ENCODE results near the gene GRIP1. TPM values are rescaled to one million over a fixed set of nuclear protein-coding genes. Genes with fewer than 3 reads are reported as not detected.

GRIP1 gene
- total RNA-seq, 2 experiments from 2014 or later, result 5.4 TPM

DNA sequence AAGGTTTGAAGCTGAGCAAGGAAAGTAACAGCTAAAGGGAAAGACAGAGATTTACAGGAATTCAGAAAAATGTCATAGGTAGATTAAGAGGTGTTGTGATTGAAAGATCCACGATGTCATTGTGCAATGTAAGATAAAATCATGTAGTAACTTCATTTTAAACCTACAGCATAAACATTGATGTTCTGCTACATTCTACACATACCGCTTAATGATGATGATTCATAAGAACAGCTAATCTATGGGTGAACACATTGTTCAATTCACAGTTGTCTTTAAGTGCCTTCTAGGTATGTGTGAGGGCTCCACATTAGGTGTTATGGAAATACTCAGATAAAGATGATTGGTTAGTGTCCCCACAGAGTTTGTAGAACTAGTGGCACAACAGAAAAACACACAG is 170.9 kb downstream of the GRIP1 start:
- Mint-ChIP-seq H3K4me1 (ENCODE audit: low read depth) (no peaks in the 10 kb centered on the region), H3K9me3 (no peaks in the 10 kb centered on the region), H3K27ac (no peak overlapping the region), H3K36me3 (ENCODE audit: low read depth) (peaks cover 4% of the 10 kb centered on the region), H3K4me3 (no peak overlapping the region), H3K27me3 (no peaks in the 10 kb centered on the region)
- Histone ChIP-seq H3K36me3 (ENCODE audit: insufficient read depth, low read length) (no peaks in the 10 kb centered on the region), H3K4me1 (ENCODE audit: insufficient read depth, low read length) (no peaks in the 10 kb centered on the region), H3K9me3 (ENCODE audit: control insufficient read depth in 1 of 2, insufficient read depth in 1 of 2, low read length in 2 of 2) (no peaks in the 10 kb centered on the region), H3K27me3 (ENCODE audit: control insufficient read depth in 1 of 2, insufficient read depth in 2 of 2, low read length in 2 of 2) (no peaks in the 10 kb centered on the region), H3K4me3 (ENCODE audit: low read length) (no peak overlapping the region), H3K27ac (ENCODE audit: low read depth in 1 of 2, low read length in 2 of 2) (no peak overlapping the region)
- TF ChIP-seq, protein P1, sequence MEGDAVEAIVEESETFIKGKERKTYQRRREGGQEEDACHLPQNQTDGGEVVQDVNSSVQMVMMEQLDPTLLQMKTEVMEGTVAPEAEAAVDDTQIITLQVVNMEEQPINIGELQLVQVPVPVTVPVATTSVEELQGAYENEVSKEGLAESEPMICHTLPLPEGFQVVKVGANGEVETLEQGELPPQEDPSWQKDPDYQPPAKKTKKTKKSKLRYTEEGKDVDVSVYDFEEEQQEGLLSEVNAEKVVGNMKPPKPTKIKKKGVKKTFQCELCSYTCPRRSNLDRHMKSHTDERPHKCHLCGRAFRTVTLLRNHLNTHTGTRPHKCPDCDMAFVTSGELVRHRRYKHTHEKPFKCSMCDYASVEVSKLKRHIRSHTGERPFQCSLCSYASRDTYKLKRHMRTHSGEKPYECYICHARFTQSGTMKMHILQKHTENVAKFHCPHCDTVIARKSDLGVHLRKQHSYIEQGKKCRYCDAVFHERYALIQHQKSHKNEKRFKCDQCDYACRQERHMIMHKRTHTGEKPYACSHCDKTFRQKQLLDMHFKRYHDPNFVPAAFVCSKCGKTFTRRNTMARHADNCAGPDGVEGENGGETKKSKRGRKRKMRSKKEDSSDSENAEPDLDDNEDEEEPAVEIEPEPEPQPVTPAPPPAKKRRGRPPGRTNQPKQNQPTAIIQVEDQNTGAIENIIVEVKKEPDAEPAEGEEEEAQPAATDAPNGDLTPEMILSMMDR (IDR thresholded peaks at IDR 0.05), result no peak
- ChIA-PET CTCF (no interaction called here), POLR2A (no interaction called here)
- intact Hi-C loops (cut with DNase I, micrococcal nuclease), result no loop called here
- DNase-seq (no peak), ATAC-seq (ENCODE audit: poor library complexity) (no peak)

DNA sequence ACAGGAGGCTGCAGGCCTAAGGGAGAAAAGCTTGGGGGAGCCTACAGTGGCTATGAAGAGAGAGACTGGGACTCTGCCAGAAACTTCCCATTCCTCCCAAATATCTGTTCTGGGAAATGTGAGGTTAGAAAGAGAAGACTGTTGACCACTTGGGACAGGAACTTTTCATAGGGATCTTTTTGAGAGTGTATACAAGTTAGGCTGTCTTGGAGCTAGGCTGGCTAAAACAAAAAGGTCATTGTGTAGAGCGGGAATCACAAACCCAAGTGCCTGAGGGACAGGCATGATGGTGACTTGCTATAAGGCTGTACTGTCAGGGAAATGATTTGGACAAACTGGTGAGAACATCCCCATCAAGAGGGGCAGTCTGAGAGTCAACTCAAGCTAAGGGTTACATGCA is 175.1 kb downstream of the GRIP1 start:
- no peak overlapping the region for H3K27ac ChIP-seq (ENCODE audit: low read depth in 1 of 2, low read length in 2 of 2)
- Mint-ChIP-seq H3K4me1 (ENCODE audit: low read depth) (no peaks in the 10 kb centered on the region), H3K27ac (no peak overlapping the region), H3K27me3 (no peaks in the 10 kb centered on the region), H3K9me3 (no peaks in the 10 kb centered on the region), H3K4me3 (no peak overlapping the region), H3K36me3 (ENCODE audit: low read depth) (no peaks in the 10 kb centered on the region)
- TF ChIP-seq, protein P1 (IDR thresholded peaks at IDR 0.05), result no peak
- H3K9me3 ChIP-seq (ENCODE audit: control insufficient read depth in 1 of 2, insufficient read depth in 1 of 2, low read length in 2 of 2), result no peaks in the 10 kb centered on the region
- ATAC-seq (ENCODE audit: poor library complexity), result no peak
- CTCF ChIA-PET, result no interaction called here
- POLR2A ChIA-PET, result no interaction called here
- DNase-seq, result no peak
- no peak overlapping the region for H3K4me3 ChIP-seq (ENCODE audit: low read length)
- intact Hi-C loops (cut with DNase I, micrococcal nuclease), result no loop called here
- H3K27me3 ChIP-seq (ENCODE audit: control insufficient read depth in 1 of 2, insufficient read depth in 2 of 2, low read length in 2 of 2), result no peaks in the 10 kb centered on the region
- H3K4me1 ChIP-seq (ENCODE audit: insufficient read depth, low read length), result no peaks in the 10 kb centered on the region
- H3K36me3 ChIP-seq (ENCODE audit: insufficient read depth, low read length), result no peaks in the 10 kb centered on the region

DNA sequence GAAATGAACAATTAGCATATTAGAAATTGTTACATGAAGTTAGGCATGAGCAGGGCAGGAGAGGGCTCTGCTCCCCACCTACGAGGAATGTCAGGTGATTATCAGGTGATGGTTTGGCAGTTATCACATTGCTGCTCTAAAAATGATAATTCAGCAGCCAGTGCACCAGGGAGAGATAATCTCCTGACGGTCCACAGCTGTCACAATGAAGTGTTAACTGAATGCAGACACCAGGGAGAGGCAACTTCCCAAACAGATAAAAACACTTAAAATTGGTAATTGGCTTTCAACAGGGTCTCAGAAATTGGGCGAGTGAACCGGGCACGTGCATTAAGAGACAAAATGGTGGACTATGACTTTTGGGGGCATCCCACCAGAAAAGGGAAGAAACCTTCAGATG is 176.0 kb downstream of the GRIP1 start:
- CTCF ChIA-PET, result no interaction called here
- no peaks in the 10 kb centered on the region for H3K27me3 Mint-ChIP-seq
- H3K9me3 Mint-ChIP-seq, result no peaks in the 10 kb centered on the region

More for the DNA sequence above, 176.0 kb downstream of the GRIP1 start:
- Mint-ChIP-seq H3K4me3 (no peak overlapping the region), H3K36me3 (ENCODE audit: low read depth) (no peaks in the 10 kb centered on the region), H3K4me1 (ENCODE audit: low read depth) (no peaks in the 10 kb centered on the region), H3K27ac (no peak overlapping the region)
- DNase-seq (no peak), ATAC-seq (ENCODE audit: poor library complexity) (no peak)
- no peak overlapping the region for H3K27ac ChIP-seq (ENCODE audit: low read depth in 1 of 2, low read length in 2 of 2)
- no peaks in the 10 kb centered on the region for H3K4me1 ChIP-seq (ENCODE audit: insufficient read depth, low read length)
- H3K36me3 ChIP-seq (ENCODE audit: insufficient read depth, low read length), result no peaks in the 10 kb centered on the region
- intact Hi-C loops (cut with DNase I, micrococcal nuclease), result no loop called here
- TF ChIP-seq, protein P1 (IDR thresholded peaks at IDR 0.05), result no peak
- H3K9me3 ChIP-seq (ENCODE audit: control insufficient read depth in 1 of 2, insufficient read depth in 1 of 2, low read length in 2 of 2), result no peaks in the 10 kb centered on the region
- no peaks in the 10 kb centered on the region for H3K27me3 ChIP-seq (ENCODE audit: control insufficient read depth in 1 of 2, insufficient read depth in 2 of 2, low read length in 2 of 2)
- POLR2A ChIA-PET, result no interaction called here
- no peak overlapping the region for H3K4me3 ChIP-seq (ENCODE audit: low read length)

Data from CD4-positive, alpha-beta T cell (primary cell).